Omental fat pad (tissue), 4 donors: ENCODE data around the gene C2orf92. TPM values are rescaled to one million over a fixed set of nuclear protein-coding genes. Genes with fewer than 3 reads are reported as not detected.
"Not testable (repeated sequence)": the region's sequence is repeated elsewhere in the genome, so short reads cannot be mapped to it uniquely, and the experiment has no call there.

ENCODE experiments used
- ATAC-seq: fragments of 150-250 bp; one replicate; pipeline ENCODE4 v1.9.1; 2016; ENCODE audit warnings: mild to moderate bottlenecking, moderate library complexity; ENCODE audit not compliant: low FRiP score
- DNase-seq: peaks from one replicate; pipeline ENCODE4 v3.0.0-alpha.2; 2019; ENCODE audit warnings: low spot score
- CTCF ChIP-seq, 3 donors: fragments of 450-650 bp; IDR thresholded peaks; one replicate each; pipeline ENCODE4 v1.5.1; 2016 to 2017; ENCODE audit warnings: antibody characterized with exemption in 3 of 3, mild to moderate bottlenecking in 3 of 3, moderate library complexity in 2 of 3
- total RNA-seq, 4 donors: library from RNA; depleted of rRNA; stranded (reverse); fragments of >200 nt; gene quantifications; one replicate each; pipeline ENCODE4 v1.1.0, GENCODE V29; 2016

C2orf92 gene
- total RNA-seq, 4 donors from 2014 or later = 4.8 to 17.8 (median 10.4) TPM

DNA sequence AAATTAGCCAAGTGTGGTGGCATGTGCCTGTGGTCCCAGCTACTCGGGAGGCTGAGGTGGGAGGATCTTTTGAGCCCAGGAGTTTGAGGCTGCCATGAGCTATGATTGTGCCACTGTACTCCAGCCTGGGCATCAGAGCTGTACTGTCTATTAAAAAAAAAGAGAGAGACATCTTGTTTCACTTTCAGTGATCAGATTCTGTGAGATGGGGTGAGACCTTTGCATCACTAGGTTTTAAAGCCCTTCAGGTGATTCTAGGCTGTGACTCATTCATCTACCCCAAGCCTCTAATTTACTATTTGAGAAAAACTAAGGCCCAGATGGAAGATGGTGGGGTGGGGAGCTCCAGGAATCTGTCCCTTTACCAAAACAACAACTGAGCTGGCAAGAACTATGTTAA, 7.1 kb downstream of the C2orf92 start:
- ATAC-seq (no peak), DNase-seq (no peak)
- TF ChIP-seq CTCF (IDR thresholded peaks at IDR 0.05) = no peak

DNA sequence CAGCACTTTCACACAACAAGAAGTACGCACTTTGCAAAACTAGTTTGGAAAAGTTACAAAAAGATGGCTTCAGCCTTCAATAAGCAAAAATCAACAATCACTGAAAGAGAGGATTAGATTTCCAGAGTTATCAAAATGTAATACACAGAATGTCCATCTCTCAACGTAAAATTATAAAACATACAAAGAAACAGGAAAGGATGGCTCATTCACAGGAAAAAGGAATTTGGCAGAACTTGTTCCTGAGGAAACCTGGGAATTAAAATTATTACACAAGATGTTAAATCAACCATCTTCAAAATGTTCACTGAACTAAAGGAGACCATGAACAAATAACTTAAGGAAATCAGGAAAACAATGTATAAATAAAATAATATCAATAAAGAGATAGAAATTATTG, 8.0 kb downstream of the C2orf92 start:
- no peak for ATAC-seq
- no peak for DNase-seq
- TF ChIP-seq CTCF (IDR thresholded peaks at IDR 0.05) = no peak

- TF ChIP-seq CTCF (IDR thresholded peaks at IDR 0.05) = no peak
- DNase-seq (no peak), ATAC-seq (no peak)
These were observed 8.8 kb downstream of the C2orf92 start for GRCh38 chr2:97678298-97678697.

GRCh38 chr2:97687235-97687634, 17.7 kb downstream of the C2orf92 start:
- DNase-seq, ATAC-seq: not testable (repeated sequence)

DNA sequence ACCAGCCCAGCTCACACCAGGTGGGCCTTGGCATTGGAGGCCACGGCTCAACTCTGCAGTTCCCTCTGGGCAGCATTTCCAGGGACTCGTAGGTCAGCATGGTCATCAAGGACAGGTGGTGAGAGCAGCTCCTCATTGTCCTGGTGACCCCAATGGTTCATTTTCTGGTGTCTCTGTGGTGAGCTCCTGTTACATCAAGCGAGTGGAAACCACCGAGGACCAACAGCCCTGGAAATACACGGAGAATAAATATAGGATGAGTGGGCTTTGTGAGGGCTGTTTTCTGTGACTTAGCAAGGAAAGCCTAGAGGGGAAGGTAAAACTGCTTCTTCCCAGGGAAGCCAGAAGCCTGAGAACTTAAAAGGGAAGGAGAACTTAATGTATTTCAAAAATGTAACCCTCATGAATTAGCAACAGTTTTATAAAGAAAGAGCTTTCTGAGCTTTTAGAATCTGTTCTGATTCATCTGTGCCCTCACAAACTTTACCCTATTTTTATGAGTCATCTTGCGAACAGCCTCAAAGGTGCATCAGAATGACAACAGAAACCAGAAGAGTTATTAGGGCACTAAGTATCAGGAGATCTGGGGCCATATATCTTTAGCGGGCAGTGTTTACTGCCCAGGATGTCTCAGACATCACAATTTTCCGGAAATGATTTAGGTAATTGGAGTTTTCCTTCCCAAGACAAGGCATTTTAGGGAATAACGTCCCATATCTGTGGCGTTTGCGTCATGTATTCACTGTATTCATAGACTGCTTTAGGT, 18.7 kb downstream of the C2orf92 start:
- DNase-seq (no peak), ATAC-seq (no peak)
- no peak for TF ChIP-seq CTCF (IDR thresholded peaks at IDR 0.05)

- no peak for TF ChIP-seq CTCF (IDR thresholded peaks at IDR 0.05)
- ATAC-seq (no peak), DNase-seq (no peak)
These were observed 21.7 kb downstream of the C2orf92 start for GRCh38 chr2:97691166-97691565.

DNA sequence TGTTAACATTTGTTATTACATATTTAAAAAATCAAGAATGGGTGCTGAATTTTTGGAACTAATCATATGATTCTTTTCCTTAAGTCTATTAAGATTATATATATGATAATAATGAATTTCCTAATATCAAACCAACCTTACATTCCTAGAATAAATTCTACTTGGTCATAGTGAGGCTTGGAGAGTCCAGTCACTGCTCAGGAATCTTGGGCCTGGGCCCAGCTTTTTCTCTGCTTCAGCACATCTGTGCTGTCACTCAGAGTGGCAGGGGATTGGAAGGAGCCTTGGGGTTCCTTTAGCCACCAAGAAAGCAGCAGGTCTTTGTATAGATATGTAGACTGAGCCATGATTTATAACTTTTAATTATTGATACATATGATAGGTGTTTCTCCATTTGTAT, 24.0 kb downstream of the C2orf92 start:
- DNase-seq (no peak), ATAC-seq (no peak)
- TF ChIP-seq CTCF (IDR thresholded peaks at IDR 0.05) = no peak
